HG03196 (cell line): Measurements from ENCODE around the gene PPM1H.
A peak's percentile ranks its signal among the peaks of the same experiment; 100 is the strongest.

Source experiments
- ATAC-seq: cut with Tn5 transposase; IDR thresholded peaks from one replicate; pipeline ENCODE4 v1.9.1; 2021; ENCODE audit not compliant: unreplicated experiment

PPM1H gene

DNA sequence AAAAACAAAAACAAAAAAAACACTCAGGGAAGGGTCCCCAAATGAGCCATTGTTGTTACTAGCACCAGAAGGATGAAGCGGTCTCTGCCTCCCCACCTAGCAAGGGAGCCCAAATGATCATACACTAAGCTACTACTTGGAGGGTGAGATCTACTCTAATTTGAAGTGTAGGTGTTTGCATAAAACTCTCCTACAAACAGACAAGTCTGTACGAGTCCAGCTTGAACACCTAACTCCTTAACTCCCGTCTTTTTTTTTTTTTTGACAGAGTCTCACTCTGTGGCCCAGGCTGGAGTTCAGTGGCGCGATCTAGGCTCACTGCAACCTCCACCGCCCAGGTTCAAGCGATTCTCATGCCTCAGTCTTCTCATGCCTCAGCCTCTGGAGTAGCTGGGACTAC lies 132.6 kb downstream of the PPM1H start:
- no peak for ATAC-seq

- no peak for ATAC-seq
Observed at GRCh38 chr12:62801796-62802195, 133.2 kb downstream of the PPM1H start.

GRCh38 chr12:62800707-62801400 lies 134.1 kb downstream of the PPM1H start:
- ATAC-seq = no peak

DNA sequence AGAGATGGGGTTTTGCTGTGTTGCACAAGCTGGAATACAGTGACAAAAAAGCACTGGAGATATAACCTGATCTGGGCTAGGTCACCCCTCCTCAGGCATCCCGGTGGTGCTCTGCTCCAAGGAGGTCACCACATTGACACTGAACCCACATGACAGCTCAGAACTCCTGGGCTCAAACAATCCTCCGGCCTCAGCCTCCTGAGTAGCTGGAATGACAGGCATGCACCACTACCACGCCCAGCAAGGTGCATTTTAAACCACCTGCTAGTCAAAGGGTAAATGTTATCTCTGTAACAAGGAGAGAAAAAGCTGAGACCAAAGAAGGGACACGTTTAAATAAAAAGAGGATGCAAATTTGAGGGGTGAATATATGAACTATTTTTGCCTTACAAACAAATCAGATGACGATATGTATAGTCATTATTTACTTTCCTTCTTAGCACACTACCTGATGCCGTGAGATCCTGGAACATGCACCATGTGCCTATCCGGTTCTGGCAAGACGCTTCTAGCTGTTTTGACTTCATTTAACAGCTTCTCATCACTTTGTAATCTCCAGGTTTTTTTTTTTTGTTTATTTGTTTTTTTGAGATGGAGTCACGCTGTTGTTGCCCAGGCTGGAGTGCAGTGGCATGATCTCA lies 135.1 kb downstream of the PPM1H start:
- no peak for ATAC-seq

GRCh38 chr12:62799126-62799736 lies 135.7 kb downstream of the PPM1H start:
- peak; percentile 82 for ATAC-seq

GRCh38 chr12:62794218-62794583 lies 140.7 kb downstream of the PPM1H start:
- ATAC-seq = no peak

- peak; percentile 68 for ATAC-seq
Observed at GRCh38 chr12:62793256-62794217, 141.4 kb downstream of the PPM1H start.

DNA sequence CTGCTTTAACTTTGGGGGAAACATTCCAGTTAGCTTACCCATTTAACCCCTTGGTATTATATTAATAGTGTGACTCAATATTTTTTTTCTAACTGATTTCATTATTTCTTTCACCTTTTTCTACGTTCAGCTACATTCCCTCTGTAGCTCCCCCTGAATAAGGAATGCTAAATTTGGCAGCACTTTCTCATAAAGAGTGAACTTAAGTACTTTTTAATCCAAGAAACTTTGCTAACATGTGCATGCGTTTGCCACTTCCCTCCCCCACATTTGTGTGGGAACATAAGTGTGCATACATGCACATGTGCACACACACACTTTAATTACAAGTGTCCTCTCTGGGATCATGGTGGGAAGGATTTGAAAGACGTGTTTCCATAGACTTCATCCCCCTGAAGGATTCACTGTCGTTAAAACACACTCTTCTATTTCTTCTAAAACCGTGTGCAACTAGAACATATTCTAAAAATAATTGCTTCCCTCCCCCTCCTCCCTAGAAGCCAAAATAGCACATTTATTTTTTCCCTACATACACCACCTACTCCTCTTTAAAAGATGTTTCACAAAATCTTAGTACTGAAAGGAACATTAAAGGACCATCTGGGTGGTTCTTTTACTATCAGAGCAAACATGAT lies 142.6 kb downstream of the PPM1H start:
- no peak for ATAC-seq

DNA sequence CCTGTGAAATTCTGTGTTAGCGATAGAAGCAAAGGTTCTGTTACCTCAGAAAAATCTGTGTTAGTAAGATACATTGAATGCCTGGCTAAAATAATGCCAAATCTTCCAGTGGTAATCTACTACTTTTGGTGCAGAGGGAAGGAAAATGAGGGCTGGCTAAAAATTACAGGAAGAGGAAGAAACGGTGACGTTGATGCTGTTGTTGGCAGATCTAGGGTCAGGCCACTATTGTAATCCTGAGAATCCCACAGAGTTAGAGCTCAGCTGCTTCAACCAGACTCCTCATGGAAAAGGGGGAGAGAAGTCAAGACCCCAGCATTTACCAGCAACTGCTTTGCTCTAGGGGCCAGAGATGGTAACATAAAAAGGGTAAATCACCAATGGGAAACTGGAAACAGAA lies 145.1 kb downstream of the PPM1H start:
- ATAC-seq = no peak

DNA sequence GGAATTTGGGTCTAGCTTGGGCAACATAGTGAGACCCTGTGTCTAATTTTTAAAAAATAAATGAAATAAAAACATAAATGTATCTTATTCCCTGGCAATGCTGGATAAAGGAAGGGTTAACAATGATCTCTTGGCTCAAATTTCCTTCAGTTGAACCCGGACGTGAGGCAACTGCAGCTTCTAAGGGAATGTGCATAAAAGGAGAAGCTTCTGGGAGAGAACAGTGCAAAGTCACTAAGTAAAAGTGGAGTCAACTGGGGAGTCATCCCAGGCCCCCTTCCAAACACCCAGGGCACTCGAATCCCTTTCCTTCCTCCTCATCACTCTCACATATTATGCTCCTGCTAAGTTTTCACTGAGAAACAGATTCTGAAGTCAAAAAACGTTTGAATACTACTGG lies 147.3 kb downstream of the PPM1H start:
- ATAC-seq = no peak

GRCh38 chr12:62787023-62787422 lies 147.9 kb downstream of the PPM1H start:
- no peak for ATAC-seq

- ATAC-seq = no peak
Observed at GRCh38 chr12:62785941-62786559, 148.9 kb downstream of the PPM1H start.

- no peak for ATAC-seq
Observed at GRCh38 chr12:62784576-62784975, 150.4 kb downstream of the PPM1H start.

GRCh38 chr12:62783881-62784280 lies 151.1 kb downstream of the PPM1H start:
- ATAC-seq = no peak

DNA sequence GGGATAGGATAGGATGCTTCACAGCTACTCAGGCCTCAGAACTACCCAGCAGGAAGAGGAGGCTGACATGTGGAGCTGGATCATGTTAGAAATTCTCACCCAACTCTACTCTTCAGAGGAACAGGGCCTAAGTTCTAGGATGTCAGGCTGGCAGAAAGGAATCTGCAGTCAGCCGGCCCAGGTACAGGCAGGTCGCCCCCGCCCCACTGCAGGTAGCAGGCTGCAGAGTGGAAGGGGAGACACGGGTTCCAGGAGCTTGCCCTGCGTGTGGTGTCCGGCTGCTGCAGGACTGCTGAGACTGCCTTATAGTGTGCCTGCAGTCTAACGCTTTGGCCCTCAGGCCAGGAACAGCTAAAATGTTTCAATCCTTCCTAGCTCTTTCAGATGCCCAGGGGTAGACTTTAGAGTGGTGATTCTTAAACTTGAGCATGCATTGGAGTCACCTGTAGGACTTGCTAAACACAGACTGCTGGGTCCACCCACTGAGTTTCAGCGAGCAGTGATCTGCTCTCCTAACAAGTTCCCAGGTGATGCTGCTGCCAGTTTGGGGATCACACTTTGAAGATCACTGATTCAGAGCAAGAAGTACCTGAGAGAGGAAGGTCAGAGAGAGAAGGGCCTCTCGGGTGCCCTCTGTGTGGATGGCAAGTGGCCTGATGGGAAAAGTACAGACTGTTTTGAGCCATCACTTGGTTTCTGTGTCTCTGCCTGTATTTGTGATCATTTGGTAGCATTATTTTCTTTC lies 153.6 kb downstream of the PPM1H start:
- ATAC-seq = no peak

- ATAC-seq = no peak
Observed at GRCh38 chr12:62779488-62779887, 155.5 kb downstream of the PPM1H start.

- ATAC-seq = no peak
Observed at GRCh38 chr12:62778187-62778586, 156.8 kb downstream of the PPM1H start.

DNA sequence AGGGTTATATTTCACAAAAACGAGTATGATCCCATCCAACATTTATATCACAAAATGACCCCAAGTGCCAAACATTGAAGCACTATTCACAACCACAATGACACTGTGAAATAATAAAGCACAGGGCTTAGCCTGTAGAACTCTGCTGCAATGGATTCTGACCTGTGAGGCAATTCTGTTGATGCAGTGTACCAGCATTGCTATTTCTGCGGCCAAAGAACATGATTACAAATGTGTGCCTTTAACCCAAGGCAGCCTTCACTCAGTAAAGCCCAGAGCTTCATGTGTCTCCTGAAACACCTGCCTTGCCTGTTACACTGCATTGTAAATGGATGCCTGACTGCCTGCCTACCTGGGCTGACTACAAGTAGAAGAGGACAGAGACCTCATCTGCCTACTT lies 158.0 kb downstream of the PPM1H start:
- ATAC-seq = no peak

DNA sequence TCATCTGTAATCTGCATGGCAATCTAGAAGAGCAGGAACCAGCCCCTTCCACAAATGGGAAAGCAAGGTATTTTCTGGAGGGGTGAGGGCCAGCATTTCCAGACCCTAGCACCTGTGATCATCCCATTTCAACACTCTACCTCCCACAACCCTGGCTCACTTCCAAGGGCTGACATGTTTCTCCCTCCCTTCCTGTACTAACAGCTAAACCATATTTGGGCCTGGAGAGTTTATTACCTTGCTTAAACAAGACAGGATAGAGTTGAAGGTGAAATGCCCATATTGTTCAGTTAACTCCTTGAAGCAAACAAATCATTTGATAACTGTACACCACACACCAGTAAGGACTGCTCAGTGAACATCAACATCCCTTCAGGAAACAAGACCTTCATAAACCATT lies 158.4 kb downstream of the PPM1H start:
- no peak for ATAC-seq

- no peak for ATAC-seq
Observed at GRCh38 chr12:62774794-62775193, 160.2 kb downstream of the PPM1H start.
